LNCAP (cell line): ENCODE results near the gene CAMSAP1.

ENCODE experiments used
- CTCF ChIP-seq: fragments of 450-650 bp; IDR thresholded peaks from 2 replicates; pipeline ENCODE4 v1.5.1; 2017; ENCODE audit warnings: mild to moderate bottlenecking

CAMSAP1 gene

DNA sequence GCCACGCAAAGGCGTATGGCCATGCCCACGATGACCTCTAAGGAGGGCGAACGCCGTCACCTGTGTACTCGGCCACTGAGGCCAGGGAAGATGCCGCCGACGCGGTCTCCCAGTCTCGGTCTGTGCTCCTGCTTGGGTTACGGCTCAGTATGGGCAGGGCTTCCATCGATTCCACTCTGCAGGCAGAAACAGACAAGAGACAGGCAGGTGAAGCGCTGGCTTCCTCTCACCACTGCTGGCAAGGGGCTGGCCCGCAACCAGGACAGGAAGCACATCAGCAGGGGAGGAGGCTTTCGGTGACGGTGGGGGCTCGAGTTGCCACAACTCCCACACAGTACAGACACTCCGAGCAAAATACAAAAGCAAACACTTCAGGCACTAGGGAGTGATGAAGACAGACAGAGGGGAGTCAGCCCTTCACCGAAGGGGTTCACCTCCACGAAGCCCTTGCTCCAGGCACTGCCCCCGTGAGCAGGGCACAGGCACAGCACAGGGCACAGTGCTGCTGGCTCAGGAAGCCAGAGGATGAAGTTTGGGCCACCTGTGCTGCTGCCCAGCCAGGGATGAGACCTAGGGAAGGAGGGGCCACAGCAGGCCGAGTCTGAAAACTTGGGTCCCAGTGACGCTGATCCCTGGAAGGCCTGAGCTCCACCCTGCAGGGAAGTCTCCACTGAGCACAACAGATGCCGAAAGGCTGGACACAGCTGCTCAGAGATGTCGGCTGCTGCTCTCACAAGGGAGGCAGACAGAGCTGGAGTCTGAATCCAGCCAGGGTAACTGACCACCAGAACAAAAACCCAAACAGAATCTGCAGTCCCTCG, 91.3 kb downstream of the CAMSAP1 start:
- no peak for TF ChIP-seq CTCF

- no peak for TF ChIP-seq CTCF
Observed at GRCh38 chr9:135815413-135815812, 91.9 kb downstream of the CAMSAP1 start.

DNA sequence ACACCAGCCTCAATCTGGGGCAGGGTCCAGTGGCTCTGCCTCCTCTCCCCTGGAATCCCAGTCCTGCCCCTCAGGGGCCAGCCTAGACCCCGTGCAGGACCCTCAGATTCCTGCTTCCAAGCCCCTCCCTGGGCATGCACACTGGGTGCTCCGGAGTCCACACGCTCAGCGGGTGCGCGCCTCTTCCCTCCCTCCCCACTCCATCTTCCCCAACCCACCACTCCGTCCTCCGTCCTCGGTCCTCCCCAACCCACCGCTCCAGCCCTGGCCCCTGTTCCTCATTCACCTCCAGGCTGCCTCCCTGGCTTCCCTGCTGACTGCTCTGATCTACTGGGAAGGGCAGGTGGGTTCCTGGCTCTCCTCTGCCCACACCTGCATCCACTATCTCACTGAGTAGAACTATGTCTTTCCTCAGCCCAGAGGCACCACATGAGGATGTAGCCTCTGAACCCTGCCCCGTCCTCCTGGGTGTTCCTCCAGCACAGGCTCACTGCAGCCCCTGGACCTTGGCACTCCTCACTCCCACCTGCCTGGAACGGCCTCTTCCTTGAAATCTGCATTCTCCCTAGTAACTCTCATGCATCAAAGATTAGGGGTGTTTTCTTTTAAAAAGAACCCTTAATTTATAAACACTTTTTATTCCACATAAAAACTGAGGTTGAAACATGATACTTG, 92.8 kb downstream of the CAMSAP1 start:
- no peak for TF ChIP-seq CTCF

GRCh38 chr9:135813671-135814290, 93.6 kb downstream of the CAMSAP1 start:
- no peak for TF ChIP-seq CTCF

DNA sequence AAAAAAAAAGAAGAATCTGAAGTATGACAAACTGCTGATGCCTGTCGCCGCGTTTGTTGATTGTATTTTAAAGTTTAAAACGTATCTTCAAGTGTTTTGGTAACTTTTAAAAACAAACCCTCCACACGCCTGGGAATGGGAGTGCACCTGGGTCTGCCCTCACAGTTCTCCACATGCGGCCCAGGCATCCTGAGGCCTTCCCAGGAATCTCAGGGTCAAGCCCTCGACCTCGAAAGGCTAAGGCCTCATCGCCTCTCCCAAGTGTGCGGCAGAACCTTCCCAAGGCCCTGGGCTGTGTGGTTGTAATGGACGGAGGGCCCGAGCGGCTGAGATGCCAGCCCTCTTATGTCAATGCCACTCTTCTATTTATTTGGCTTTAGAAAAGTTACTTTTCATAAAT, 94.4 kb downstream of the CAMSAP1 start:
- TF ChIP-seq CTCF: no peak

DNA sequence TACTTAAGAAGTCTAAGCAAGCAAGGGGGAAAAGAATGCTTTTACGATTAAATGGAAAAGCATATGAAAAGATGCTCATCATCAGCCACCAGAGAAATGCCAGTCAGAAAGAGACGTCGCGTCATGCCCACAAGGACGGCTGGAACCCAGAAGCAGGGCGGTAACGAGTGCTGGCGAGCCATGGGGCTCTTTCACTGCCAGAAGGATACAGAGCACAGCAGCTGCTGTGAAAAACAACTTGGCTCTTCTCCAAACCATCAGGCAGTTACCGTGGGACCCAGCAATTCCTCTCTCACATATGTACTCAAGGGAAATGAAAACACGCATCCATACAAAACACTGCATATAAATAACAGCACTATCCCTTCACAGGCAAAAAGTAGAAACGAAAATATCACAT, 95.5 kb downstream of the CAMSAP1 start:
- no peak for TF ChIP-seq CTCF

GRCh38 chr9:135810806-135811575, 96.4 kb downstream of the CAMSAP1 start:
- no peak for TF ChIP-seq CTCF
